Right ventricle myocardium superior (tissue), 1 donor: ENCODE results near the gene FGG. TPM values are rescaled to one million over a fixed set of nuclear protein-coding genes. Genes with fewer than 3 reads are reported as not detected.
"Not testable (repeated sequence)": the region's sequence is repeated elsewhere in the genome, so short reads cannot be mapped to it uniquely, and the experiment has no call there.

Experiments
- ATAC-seq: fragments of 200-7000 bp; cut with Tn5 transposase; one replicate; pipeline ENCODE4 v1.9.1; 2020; ENCODE audit warnings: mild to moderate bottlenecking; ENCODE audit not compliant: poor library complexity
- DNase-seq: peaks from one replicate; pipeline ENCODE4 v3.0.0-alpha.2; 2020
- intact Hi-C: fragments of 100-400 bp; cut with DNase I; formaldehyde crosslinking; loops from one replicate; pipeline ENCODE4 v1.11.2; 2022
- total RNA-seq: library from RNA; stranded (reverse); fragmentation: NEBNext Ultra II Directional; extraction: Animal tissue kit (Norgen Biotek cat#: 25700); gene quantifications from one replicate; pipeline ENCODE4 v1.2.1, GENCODE V29; 2021
- donor health status: DM: no; HTN: yes; CAD: no; lungs with severe emphysema.

Gene FGG
- total RNA-seq, 1 donor from 2014 or later: not detected

GRCh38 chr4:154616287-154616686, 3.8 kb upstream of the FGG start:
- ATAC-seq: no peak
- DNase-seq: no peak
- intact Hi-C loops: loop anchor here (5.0 kb wide), 1 partner anchor 64 kb away; the partner anchor contains the start of gene PLRG1

- no peak for ATAC-seq
- intact Hi-C loops: loop anchor here (5.0 kb wide), 1 partner anchor 63 kb away; the partner anchor contains the start of gene PLRG1
These were observed 2.8 kb upstream of the FGG start for GRCh38 chr4:154615211-154615610.

GRCh38 chr4:154614306-154614705, 1.9 kb upstream of the FGG start:
- no peak for DNase-seq
- intact Hi-C loops: no loop called here
- ATAC-seq: no peak

More at GRCh38 chr4:154615211-154615610, 2.8 kb upstream of the FGG start:
- DNase-seq: no peak

- ATAC-seq: no peak
- DNase-seq: no peak
- intact Hi-C loops: no loop called here
These were observed 623 bp downstream of the FGG start for GRCh38 chr4:154611833-154612232.

- intact Hi-C loops: no loop called here
- DNase-seq (no peak), ATAC-seq (no peak)
These were observed 1.9 kb downstream of the FGG start for GRCh38 chr4:154610582-154610981.

GRCh38 chr4:154609532-154609931, 2.9 kb downstream of the FGG start:
- intact Hi-C loops: no loop called here
- no peak for ATAC-seq

GRCh38 chr4:154608361-154609252, 3.8 kb downstream of the FGG start:
- no peak for DNase-seq
- ATAC-seq: no peak
- intact Hi-C loops: no loop called here

More at GRCh38 chr4:154609532-154609931, 2.9 kb downstream of the FGG start:
- no peak for DNase-seq

GRCh38 chr4:154606728-154607723, 5.4 kb downstream of the FGG start:
- no peak for ATAC-seq
- intact Hi-C loops: no loop called here
- no peak for DNase-seq

- ATAC-seq (no peak), DNase-seq (no peak)
- intact Hi-C loops: no loop called here
These were observed 7.7 kb downstream of the FGG start for GRCh38 chr4:154604696-154605200.

- intact Hi-C loops: no loop called here
- ATAC-seq (no peak), DNase-seq (no peak)
These were observed 9.2 kb downstream of the FGG start for GRCh38 chr4:154603033-154603943.

- no peak for ATAC-seq
- intact Hi-C loops: no loop called here
These were observed 9.9 kb downstream of the FGG start for GRCh38 chr4:154602404-154603020.

GRCh38 chr4:154597798-154598774, 14.4 kb downstream of the FGG start:
- ATAC-seq (no peak), DNase-seq (no peak)
- intact Hi-C loops: no loop called here

More at GRCh38 chr4:154602404-154603020, 9.9 kb downstream of the FGG start:
- no peak for DNase-seq

GRCh38 chr4:154597281-154597680, 15.2 kb downstream of the FGG start:
- ATAC-seq: not testable (repeated sequence)

GRCh38 chr4:154595807-154596206, 16.6 kb downstream of the FGG start:
- intact Hi-C loops: no loop called here
- DNase-seq (no peak), ATAC-seq (no peak)

More at GRCh38 chr4:154597281-154597680, 15.2 kb downstream of the FGG start:
- intact Hi-C loops, DNase-seq: not testable (repeated sequence)

GRCh38 chr4:154594343-154594742, 18.1 kb downstream of the FGG start:
- intact Hi-C loops, DNase-seq, ATAC-seq: not testable (repeated sequence)

- intact Hi-C loops: no loop called here
- DNase-seq: no peak
- ATAC-seq: no peak
These were observed 18.6 kb downstream of the FGG start for GRCh38 chr4:154593868-154594267.
